NCI-H2227 (cell line): ENCODE results near the gene OR52R1.
"Not testable (repeated sequence)": the region's sequence is repeated elsewhere in the genome, so short reads cannot be mapped to it uniquely, and the experiment has no call there.

Experiments used
- DNase-seq: peaks from one replicate; lab custom pipeline; 2025; ENCODE audit not compliant: unreplicated experiment; lab: John Stamatoyannopoulos, UW

OR52R1 gene

DNA sequence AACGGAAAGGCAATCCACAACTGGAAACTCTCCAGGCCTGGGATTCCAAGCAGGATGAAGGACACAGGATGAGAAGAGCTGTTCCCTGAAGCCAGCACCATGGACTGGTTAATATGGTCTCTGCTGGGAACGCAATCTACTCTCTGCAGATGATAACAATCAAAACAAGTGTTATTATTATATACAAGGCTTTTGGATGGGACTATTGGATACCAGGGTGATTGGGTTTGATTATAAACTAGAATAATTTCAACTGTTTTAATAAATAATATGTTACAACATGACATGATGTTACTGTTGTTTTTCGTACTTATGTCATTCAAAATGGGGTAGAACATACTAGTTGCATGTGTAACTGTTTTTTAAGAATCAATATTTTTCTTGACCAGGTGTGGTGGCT is at the start of gene OR52R1:
OR52R1 (minus strand) TSS at position 101 of the 400 bp plus-strand sequence; CDS start at position 101, 0 bp downstream.
- no peak for DNase-seq

DNA sequence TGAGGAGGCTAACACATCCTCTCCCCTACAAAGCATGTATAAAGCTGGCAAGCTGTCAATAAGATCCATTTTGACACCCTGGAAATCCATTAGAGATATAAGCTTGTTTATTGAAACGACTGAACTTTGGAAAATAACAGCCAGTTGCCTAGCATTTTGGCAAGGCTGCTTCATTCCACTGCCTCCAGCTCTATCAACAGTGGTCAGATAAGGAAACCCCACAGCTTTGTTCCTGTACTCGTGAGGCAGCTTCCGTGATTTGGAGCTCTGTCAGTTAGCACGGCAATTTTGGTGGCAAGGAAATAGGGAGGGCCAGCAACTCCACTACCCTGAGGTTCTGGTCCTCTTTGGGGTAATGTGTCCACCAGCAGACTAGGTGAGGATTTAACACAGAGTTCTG is 46.9 kb upstream of the OR52R1 start:
- DNase-seq: no peak

DNA sequence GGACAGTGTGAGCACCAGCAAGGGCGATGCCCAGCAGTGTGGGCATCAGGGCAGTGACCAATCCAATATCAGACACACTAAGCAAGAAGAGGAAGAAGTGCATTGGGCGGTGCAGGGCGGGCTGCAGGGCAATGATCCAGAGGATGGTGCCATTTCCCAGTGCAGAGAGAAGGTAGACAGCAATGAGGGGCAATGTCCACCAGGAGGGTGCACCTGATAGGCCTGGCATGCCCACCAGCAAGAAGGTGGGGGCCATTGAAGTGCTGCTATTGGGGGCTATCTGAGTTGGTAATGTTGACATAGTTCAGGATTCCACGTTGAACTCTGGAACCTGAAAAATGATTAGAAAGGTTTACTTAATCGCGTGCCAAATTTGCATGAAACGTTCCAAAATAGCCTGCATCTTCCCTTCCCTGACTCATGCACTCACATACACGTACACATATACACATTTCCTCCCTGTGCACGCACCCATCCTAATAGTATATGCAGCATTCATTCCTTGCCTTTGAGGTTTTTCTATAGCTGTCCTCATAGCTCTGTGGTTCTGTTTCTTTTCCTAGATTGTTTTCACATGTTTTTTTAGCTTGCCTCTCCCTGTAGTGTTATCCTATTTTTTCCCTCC is 44.8 kb upstream of the OR52R1 start, which contains the start of gene OR51S1:
OR51S1 (minus strand) TSS at position 301 of the 625 bp plus-strand sequence; CDS start at position 301, 0 bp downstream.
- DNase-seq: no peak

DNA sequence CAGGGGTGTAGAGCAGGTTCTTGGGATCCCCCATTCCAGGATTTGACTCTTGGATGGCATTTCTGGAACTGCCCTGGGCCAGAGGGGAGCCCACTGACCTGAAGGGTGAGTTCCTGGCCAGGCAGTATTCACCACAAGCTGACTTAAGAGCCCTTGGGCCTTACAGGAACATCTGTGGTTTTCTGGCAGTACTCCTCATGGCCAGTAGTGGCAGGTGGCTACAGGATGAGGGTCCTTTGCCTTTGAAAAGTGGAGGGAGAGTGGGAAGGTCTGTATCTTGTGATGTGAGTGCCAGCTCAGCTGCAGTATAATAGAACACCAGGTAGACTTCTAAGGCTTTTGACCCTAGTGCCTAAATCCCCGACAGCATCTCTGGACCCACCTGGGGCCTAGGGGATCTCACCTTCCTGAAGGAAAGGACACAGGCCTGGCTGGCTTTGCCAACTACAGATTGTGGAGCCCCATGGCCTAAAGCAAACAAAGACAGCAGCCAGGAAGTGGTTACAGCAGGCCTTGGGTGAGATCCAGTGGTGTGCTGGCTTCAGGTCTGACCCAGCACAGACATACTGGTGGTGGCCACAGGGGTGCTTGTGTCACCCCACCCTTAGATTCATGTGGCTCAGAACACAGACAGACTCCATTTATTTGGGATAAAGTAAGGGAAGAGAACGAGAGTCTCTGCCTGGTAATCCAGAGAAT is 35.8 kb upstream of the OR52R1 start:
- DNase-seq: no peak

DNA sequence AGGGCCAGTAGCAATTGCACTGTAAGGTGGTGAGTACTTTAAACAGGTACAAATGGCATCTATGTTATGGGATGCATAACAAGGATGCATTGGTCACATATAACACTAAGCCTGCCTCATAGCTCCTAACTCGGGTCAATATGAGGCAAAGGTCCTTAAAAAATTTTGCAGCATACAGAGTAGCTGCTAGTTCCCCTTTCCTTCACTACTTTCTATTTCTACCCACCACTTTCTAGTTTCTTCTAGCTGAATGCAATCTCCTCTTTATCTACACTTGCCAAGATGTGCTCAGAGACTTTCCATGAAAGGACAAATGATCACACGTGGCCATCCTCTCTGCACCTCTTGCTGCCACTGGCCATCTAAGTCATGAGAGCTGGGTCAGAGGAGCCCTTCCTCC is 26.7 kb upstream of the OR52R1 start:
- DNase-seq: no peak

DNA sequence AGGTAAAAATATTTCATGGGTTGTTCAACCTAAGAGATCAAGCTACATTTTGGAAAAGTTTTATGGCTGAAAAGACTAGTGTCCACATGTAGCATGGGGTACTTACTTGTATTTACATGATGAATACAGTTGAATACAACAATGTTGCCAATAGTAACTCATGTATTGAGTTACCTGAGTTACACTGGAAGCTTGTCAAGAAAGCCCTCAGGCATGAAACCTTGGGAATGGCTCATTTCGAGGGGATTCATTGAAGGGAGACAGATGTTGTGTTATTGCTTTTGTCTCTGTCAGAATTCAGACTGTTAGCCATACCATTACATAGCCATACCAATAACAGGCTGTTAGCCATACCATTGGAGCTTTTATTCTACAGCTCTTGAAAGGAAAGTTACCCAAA is 26.2 kb upstream of the OR52R1 start:
- DNase-seq: no peak

DNA sequence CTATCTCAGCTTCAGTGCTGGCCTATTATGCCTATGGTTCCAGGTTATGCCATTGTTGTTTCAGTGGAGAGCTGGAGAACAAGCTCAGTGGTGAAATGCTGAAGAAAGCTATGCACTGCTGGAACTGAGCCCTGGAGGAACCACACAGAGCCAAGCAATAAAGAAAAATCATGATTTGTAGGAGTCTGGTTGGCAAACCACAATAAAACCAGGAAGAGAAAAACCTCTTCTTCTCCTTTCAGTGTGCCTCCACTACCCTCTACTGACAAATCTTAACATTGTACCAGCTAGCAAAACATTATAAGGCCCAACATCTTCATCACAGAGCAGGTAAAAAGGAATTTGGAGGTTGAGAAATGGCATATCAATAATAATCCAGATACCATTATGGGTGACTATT is 22.2 kb upstream of the OR52R1 start:
- DNase-seq: no peak

DNA sequence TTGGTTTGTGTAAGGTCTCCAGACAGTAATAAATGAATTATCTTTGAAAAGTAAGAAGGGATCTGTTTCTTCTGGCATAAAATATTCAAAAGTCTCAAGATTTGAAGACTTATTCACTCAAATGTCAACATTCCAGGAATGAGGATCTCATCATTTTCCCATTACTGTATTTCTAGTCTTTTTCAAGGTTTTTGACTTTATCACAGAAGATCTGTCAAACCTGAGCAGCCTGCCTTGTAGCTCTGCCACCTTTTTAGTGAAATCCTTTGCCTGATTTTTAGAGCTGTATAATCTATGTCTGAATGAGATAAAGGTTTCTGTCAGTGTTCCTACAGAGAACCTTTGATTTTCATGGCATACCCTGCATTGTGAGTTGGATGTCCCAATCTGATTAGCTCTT is 21.0 kb upstream of the OR52R1 start:
- DNase-seq: no peak

DNA sequence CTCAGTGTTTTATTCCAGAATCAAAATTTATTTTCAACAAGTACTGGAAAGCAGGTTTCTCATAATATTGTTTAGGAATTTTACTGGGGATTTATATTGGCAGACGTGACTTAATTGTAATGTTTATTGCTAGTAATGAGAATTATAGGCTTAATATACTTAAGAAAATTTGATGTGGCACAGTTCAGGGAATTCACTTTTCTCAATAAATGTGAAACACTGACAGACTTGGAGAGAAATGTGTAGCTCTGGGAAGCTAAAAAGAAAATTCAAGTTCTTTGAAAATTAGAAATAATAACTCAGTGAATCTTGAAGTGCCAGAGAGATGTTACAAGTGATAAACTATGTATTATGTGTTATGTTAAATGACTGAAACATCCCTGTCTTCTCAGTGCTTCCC is 16.8 kb upstream of the OR52R1 start, which contains the start of gene OR51F2:
OR51F2 (plus strand) TSS at position 301 of the 400 bp plus-strand sequence. CDS start 101 bp downstream, outside the sequence.
- no peak for DNase-seq

DNA sequence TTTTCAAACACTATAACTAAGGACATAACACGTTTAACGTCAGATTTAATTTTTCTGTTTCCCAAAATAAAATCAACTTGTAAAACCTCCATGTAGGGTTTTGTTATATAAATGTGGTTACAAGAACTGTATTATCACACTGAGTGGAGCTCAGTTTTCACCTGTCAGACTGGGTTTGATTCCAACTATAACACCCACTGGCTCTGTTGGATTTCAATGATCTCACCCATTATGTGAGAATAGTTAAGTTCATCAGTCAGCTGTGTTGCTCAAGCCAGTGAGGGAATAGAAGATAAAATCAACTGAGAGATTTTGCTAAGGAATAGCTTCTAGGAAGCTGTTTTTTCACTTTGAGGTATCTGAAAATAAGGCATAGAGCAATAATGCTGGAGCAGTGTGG is 5.1 kb upstream of the OR52R1 start:
- no peak for DNase-seq

DNA sequence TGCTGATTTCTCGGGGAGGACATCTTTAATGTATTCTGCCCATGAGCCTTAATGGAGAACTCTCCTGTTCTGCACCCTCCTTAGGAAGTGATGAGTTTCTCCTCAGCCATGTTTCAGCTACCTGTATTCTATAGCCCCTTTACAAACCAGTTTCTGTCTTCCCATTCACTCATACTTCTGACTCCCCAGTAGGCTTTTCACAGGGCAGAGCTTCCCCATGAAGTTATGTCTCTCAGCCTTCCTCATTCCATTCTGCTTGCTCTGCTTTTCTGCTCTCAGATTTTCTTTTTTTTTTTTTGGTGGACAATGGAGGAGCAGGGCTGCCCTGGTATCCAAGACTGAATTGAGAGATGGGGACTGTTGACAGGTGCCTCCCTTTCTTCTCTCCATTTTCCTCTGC is 4.3 kb upstream of the OR52R1 start:
- DNase-seq: no peak

DNA sequence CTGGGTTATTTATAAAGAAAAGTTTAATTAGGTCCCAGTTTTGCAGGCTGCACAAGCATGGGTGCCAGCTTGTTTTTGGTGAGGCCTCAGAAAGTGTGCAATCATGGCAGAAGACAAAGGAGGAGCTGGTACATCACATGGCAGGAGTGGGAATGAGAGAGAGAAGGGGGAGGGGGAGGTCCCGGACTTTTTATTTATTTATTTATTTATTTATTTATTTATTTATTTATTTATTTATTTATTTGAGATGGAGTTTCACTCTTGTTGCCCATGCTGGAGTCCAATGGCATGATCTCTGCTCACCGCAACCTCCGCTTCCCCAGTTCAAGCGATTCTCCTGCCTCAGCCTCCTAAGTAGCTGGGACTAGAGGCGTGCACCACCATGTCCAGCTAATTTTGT is 2.9 kb downstream of the OR52R1 start:
- not testable (repeated sequence) for DNase-seq

DNA sequence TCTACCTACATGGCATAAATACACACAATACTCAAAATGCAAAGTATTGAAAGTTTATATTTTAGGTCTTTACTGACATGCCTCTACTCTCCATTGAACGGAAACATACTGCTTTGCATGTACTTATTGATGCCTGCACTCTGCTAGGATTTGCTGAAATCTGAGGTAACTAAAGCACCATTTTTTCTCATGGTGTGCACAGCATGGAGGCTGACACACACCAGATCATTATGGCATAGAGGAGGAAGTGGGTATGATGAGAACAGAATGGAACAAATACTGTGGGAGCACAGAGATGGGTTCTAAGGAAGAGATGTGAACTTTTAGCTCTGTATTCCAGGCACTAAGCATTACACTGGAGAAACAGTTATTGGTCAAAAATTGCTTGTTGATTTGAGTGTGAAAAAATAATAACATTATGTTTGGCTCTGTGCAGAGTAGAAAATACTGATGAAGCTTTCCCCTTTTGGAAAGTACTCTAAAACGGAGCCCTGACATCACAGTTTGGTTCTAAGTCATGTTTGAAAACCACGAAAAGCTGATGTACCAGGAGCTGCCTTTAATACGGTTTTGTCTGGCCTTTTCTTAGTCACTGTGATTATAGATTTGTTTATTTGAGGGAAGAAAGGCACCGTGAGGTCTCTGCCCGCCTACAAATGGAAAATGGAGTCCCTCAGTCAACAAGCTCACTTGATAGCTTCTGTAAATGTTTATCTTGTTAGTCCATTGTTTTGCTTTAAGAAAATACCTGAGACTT is 5.6 kb downstream of the OR52R1 start:
- no peak for DNase-seq

DNA sequence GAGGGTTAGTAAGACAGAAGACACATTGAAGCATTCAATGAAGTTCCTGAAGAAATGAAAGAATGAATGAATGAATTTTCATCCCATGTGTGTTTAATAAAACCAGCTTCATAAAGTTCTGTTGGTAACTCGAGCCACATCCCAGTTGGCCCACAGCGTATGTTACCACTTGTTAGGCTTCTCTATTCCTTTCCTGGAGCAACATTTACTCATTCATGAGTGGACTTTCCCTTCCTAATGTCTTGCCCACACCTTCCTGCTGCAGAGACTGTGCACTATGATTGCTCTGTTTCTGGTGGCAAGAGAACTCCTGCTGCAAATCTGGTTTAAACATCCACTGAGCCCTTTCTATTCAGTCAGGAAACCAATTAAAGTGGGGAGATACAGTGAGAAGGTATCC is 7.0 kb downstream of the OR52R1 start:
- DNase-seq: no peak

DNA sequence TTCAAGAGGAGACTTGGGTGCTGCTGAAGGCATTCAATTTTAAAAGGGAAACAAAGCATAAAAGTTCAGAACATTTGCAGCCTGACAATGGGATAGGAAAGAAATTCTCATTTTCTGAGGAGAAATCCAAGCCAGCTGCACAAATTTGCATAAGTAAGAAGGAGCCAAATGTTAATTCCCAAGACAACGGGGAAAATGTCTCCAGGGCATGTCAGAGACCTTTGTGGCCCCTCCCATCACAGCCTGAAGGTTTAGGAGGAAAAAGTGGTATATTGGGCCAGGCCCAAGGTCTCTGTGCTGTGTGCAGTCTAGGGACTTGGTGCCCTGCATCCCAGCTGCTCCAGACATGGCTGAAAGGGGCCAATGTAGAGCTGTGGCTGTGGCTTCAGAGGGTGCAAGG is 21.7 kb downstream of the OR52R1 start:
- no peak for DNase-seq

DNA sequence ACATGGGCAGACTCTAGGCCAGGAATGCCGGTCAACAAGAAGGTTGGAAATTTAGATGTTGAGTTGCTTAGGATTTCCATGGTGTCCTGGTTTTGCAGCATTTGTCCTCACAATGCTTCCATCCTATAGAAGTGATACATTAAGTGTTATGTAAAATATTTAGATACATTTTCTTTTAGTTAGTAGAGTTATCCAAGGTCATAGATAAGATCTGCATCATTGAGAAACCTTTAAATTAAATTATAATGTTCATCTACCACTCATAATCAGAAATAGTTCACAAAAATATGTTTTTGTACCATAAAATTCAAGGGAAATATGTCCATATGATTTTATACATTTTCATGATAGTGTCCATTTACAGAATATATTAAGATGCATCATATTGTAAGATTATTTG is 34.3 kb downstream of the OR52R1 start, which contains the start of gene OR51F1:
OR51F1 (minus strand) TSS at position 101 of the 400 bp plus-strand sequence; CDS start at position 101, 0 bp downstream.
- no peak for DNase-seq

DNA sequence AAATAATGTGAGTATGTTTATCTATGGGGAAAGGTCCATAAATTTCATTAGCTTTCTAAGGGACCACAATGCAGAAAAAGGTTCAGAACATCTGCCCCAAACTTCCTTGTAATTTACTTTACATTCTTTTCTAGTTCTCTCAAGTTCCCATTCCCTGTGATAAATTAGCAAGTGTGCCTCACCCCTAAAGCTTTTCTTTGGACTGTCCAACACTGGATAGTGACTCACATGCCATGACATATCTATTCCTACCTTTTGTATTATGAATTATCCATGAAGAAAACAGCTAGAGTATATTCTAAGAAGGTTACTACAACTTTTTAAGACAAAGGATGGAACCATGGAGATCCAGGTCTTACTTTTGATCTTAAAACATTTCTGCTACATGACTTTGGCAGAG is 36.1 kb downstream of the OR52R1 start:
- no peak for DNase-seq

DNA sequence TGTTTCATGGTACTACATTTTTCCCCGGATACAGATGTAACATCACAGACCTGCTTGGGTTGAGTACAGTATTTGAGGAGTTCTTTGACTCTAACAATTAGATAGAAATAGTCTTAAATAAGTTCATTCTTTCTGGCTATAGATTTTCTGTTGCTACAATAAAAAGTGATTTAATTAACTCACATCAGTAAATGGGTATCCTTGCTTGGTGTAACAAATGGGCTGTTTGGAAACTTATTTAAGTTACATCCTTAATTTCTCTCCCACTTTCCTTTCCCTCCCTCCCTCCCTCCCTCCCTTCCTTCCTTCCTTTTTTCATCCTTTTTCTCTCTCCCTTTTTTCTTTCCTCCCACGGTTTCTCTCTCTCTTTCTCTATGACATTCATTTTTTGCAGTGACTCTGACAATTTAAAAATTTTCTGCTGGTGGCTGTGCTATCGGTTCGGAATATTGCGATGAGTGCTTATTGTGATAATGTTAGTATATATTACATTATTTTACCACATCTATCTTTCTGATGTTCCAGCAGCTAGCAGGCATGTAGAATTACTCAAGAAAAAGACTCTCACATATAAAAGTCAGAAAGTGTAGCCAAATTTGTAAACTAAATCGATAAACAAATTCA is 37.6 kb downstream of the OR52R1 start:
- DNase-seq: no peak

DNA sequence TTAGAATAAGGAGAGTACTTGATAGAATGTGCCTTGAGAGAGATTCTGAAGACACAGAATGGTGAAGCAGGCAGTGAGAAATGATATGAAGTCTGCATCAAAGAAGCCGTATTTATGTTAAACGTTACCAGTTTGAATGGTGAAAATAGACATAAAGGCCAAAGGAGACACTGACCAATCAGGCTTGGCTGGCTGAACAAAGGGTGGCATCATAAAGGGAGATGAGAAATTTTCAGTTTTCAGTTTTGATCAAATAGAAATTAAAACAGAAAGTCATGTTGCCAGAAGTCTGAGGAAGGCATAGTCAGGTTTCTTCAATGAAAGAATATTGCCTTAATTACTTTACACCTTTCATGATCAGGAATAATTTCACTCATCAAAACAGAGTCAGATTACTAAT is 41.1 kb downstream of the OR52R1 start:
- no peak for DNase-seq
